Measurements from ENCODE around the gene ENGASE. TPM values are rescaled to one million over a fixed set of nuclear protein-coding genes. Genes with fewer than 3 reads are reported as not detected.

The ENGASE gene
- total and polyA plus RNA-seq, 2 donors (not counting 1 experiment from before 2014, with no cell fraction given), result 3.6 to 14.9 TPM

DNA sequence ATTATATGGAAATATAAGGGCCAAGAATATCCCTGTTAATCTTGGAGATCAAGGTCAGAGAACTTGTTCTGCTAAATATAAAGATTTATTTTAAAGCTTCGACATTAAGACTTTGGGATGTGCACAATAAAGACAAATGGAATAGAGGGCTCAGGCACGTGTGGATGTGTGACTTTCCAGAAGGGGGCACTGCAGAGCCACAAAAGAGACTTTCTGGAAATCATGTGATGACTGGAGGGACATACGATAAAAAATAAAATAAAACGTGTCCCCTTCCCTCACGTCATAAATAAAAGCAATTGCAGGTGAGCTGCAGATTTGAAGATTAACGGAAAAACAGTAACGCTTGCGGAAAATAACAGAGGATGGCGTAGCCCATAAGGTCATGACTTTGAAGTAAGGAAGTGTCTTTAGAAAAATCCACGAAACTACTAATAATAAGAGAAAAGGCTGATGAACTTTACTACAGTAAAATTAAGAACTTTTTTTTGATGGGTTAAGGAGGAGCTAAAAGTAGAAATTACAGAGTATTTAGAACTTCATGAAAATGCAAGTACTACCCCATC is 9.4 kb upstream of the ENGASE start:
- no peak for TF ChIP-seq EZH2 (IDR thresholded peaks at IDR 0.05; ENCODE audit: low read length, missing control alignments)
- TF ChIP-seq CTCF (conservative IDR thresholded peaks at IDR 0.05 in 1 of 2, IDR thresholded peaks at IDR 0.05 in 1 of 2; ENCODE audit: low read depth in 1 of 2, low read length in 2 of 2), result peak; percentile 40 to 65

DNA sequence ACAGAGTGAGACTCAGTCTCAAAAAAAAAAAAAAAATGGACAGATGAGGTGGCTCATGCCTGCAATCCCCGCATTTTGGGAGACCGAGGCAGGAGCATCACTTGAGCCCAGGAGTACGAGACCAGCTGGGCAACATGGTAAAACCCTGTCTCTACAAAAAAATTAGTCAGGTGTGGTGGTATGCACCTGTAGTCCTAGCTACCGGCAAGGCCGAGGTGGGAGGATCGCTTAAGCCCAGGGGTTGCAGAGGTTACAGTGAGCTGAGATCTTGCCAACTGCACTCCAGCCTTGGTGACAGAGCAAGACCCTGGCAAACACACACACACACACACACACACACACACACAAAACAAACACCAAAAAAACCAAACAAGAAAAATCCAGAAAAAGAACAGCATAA is 7.7 kb upstream of the ENGASE start:
- H3K9ac ChIP-seq (ENCODE audit: insufficient read depth, low read length), result no peak overlapping the region
- TF ChIP-seq CTCF (conservative IDR thresholded peaks at IDR 0.05 in 1 of 2, IDR thresholded peaks at IDR 0.05 in 1 of 2; ENCODE audit: low read depth in 1 of 2, low read length in 2 of 2) (no peak), EZH2 (IDR thresholded peaks at IDR 0.05; ENCODE audit: low read length, missing control alignments) (no peak)
- no peaks in the 10 kb centered on the region for H3K9me3 ChIP-seq (ENCODE audit: control insufficient read depth, insufficient read depth, low read depth, low read length)
- no peak overlapping the region for H3K4me3 ChIP-seq (replicated peaks in 1 of 4; ENCODE audit: control extremely low read depth in 1 of 4, insufficient read depth in 1 of 4, low read depth in 3 of 4, low read length in 4 of 4)
- no peak overlapping the region for H3K27ac ChIP-seq (ENCODE audit: insufficient read depth, low read length)
- no peaks in the 10 kb centered on the region for H3K27me3 ChIP-seq (ENCODE audit: control insufficient read depth, insufficient read depth, low read length)
- no peak overlapping the region for H3K4me2 ChIP-seq (ENCODE audit: extremely low read depth, insufficient read depth, low read length)
- H3K4me1 ChIP-seq (ENCODE audit: control insufficient read depth, extremely low read depth, insufficient read depth, low read length), result no peaks in the 10 kb centered on the region
- no peak overlapping the region for H2AFZ ChIP-seq (ENCODE audit: low read length)
- no peaks in the 10 kb centered on the region for H3K36me3 ChIP-seq (ENCODE audit: control insufficient read depth, insufficient read depth, low read length)
- no peak for DNase-seq (ENCODE audit: low read depth in 2 of 2)
- H3K79me2 ChIP-seq (ENCODE audit: control insufficient read depth, insufficient read depth, low read length), result no peaks in the 10 kb centered on the region
- no peaks in the 10 kb centered on the region for H4K20me1 ChIP-seq (ENCODE audit: control insufficient read depth, extremely low read depth, insufficient read depth, low read length)

More for the DNA sequence above, 9.4 kb upstream of the ENGASE start:
- Histone ChIP-seq H3K9me3 (ENCODE audit: control insufficient read depth, insufficient read depth, low read depth, low read length) (no peaks in the 10 kb centered on the region), H3K4me2 (ENCODE audit: extremely low read depth, insufficient read depth, low read length) (no peak overlapping the region), H3K9ac (ENCODE audit: insufficient read depth, low read length) (no peak overlapping the region), H3K4me3 (replicated peaks in 1 of 4; ENCODE audit: control extremely low read depth in 1 of 4, insufficient read depth in 1 of 4, low read depth in 3 of 4, low read length in 4 of 4) (no peak overlapping the region), H3K27me3 (ENCODE audit: control insufficient read depth, insufficient read depth, low read length) (no peaks in the 10 kb centered on the region), H3K79me2 (ENCODE audit: control insufficient read depth, insufficient read depth, low read length) (no peaks in the 10 kb centered on the region), H2AFZ (ENCODE audit: low read length) (no peak overlapping the region), H3K36me3 (ENCODE audit: control insufficient read depth, insufficient read depth, low read length) (no peaks in the 10 kb centered on the region), H3K27ac (ENCODE audit: insufficient read depth, low read length) (no peak overlapping the region), H3K4me1 (ENCODE audit: control insufficient read depth, extremely low read depth, insufficient read depth, low read length) (no peaks in the 10 kb centered on the region), H4K20me1 (ENCODE audit: control insufficient read depth, extremely low read depth, insufficient read depth, low read length) (no peaks in the 10 kb centered on the region)
- DNase-seq (ENCODE audit: low read depth in 2 of 2), result peak; percentile 8 to 60

DNA sequence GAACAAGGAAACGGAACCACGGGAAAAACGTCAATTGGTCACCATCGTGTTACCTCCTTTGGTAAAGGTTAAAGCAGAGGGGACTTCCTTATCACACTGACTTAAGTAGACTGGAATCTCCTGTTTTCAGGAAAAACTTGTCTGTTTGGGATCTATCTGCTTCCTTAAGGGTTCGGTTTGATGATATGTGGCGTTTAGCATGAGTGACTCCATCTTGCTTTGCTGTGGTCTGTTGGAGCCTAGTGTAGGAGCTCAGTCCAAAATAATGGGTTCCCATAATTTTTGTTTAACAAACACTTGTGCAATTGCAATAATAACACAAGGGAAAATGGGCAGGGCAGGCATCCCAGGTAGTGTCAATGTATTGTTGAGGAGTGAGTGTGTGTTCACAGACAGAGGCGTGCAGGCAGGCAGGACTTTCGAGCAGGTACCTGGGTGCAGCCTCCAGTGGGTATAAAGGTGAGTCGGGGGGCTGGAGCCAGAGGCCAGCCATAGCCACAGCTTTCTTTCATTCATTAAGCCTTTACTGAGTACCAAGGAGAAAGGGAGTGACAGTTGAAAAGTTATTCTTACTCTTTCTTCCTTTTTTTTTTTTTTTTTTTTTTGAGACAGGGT is 4.3 kb upstream of the ENGASE start:
- Histone ChIP-seq H3K4me2 (ENCODE audit: extremely low read depth, insufficient read depth, low read length) (no peak overlapping the region), H3K9me3 (ENCODE audit: control insufficient read depth, insufficient read depth, low read depth, low read length) (no peaks in the 10 kb centered on the region), H3K36me3 (ENCODE audit: control insufficient read depth, insufficient read depth, low read length) (no peaks in the 10 kb centered on the region), H3K4me3 (replicated peaks in 1 of 4; ENCODE audit: control extremely low read depth in 1 of 4, insufficient read depth in 1 of 4, low read depth in 3 of 4, low read length in 4 of 4) (no peak overlapping the region), H3K27me3 (ENCODE audit: control insufficient read depth, insufficient read depth, low read length) (no peaks in the 10 kb centered on the region), H3K27ac (ENCODE audit: insufficient read depth, low read length) (no peak overlapping the region), H3K79me2 (ENCODE audit: control insufficient read depth, insufficient read depth, low read length) (no peaks in the 10 kb centered on the region), H2AFZ (ENCODE audit: low read length) (no peak overlapping the region), H3K9ac (ENCODE audit: insufficient read depth, low read length) (no peak overlapping the region), H3K4me1 (ENCODE audit: control insufficient read depth, extremely low read depth, insufficient read depth, low read length) (no peaks in the 10 kb centered on the region), H4K20me1 (ENCODE audit: control insufficient read depth, extremely low read depth, insufficient read depth, low read length) (no peaks in the 10 kb centered on the region)
- TF ChIP-seq CTCF (conservative IDR thresholded peaks at IDR 0.05 in 1 of 2, IDR thresholded peaks at IDR 0.05 in 1 of 2; ENCODE audit: low read depth in 1 of 2, low read length in 2 of 2) (no peak), EZH2 (IDR thresholded peaks at IDR 0.05; ENCODE audit: low read length, missing control alignments) (no peak)
- DNase-seq (ENCODE audit: low read depth in 2 of 2), result no peak
